ENCODE results near the gene HORMAD2. TPM values are rescaled to one million over a fixed set of nuclear protein-coding genes. Genes with fewer than 3 reads are reported as not detected.

The HORMAD2 gene
- polyA plus RNA-seq, 3 donors from 2014 or later, result not detected

- Mint-ChIP-seq H3K36me3 (no peaks in the 10 kb centered on the region), H3K27me3 (ENCODE audit: low read depth in 3 of 3) (peaks cover 0 to 4% (median 0%) of the 10 kb centered on the region in 3 donors), H3K27ac (no peak overlapping the region), H3K4me1 (no peaks in the 10 kb centered on the region), H3K4me3 (no peak overlapping the region), H3K9me3 (no peaks in the 10 kb centered on the region)
- no peak for DNase-seq
Measured at GRCh38 chr22:30170129-30170528, 89.9 kb downstream of the HORMAD2 start.

- Mint-ChIP-seq H3K36me3 (no peaks in the 10 kb centered on the region), H3K27me3 (ENCODE audit: low read depth in 3 of 3) (peaks cover 0 to 4% (median 0%) of the 10 kb centered on the region in 3 donors), H3K9me3 (no peaks in the 10 kb centered on the region), H3K27ac (no peak overlapping the region), H3K4me3 (no peak overlapping the region), H3K4me1 (no peaks in the 10 kb centered on the region)
- DNase-seq, result no peak
Measured at GRCh38 chr22:30171008-30171407, 90.7 kb downstream of the HORMAD2 start.

- Mint-ChIP-seq H3K36me3 (no peaks in the 10 kb centered on the region), H3K4me3 (no peak overlapping the region), H3K27ac (peak overlapping the region in 1 of 6 donors; percentile 57), H3K9me3 (no peaks in the 10 kb centered on the region), H3K27me3 (ENCODE audit: low read depth in 3 of 3) (peaks cover 0 to 2% (median 0%) of the 10 kb centered on the region in 3 donors), H3K4me1 (no peaks in the 10 kb centered on the region)
- no peak for DNase-seq
Measured at GRCh38 chr22:30175690-30176288, 95.5 kb downstream of the HORMAD2 start.

- H3K27me3 Mint-ChIP-seq (ENCODE audit: low read depth in 3 of 3), result peaks cover 0 to 2% (median 0%) of the 10 kb centered on the region in 3 donors
- H3K4me3 Mint-ChIP-seq, result no peak overlapping the region
- no peaks in the 10 kb centered on the region for H3K36me3 Mint-ChIP-seq
- DNase-seq, result no peak
- H3K27ac Mint-ChIP-seq, result no peak overlapping the region
- H3K4me1 Mint-ChIP-seq, result no peaks in the 10 kb centered on the region
- H3K9me3 Mint-ChIP-seq, result no peaks in the 10 kb centered on the region
Measured at GRCh38 chr22:30176431-30176830, 96.2 kb downstream of the HORMAD2 start.

- Mint-ChIP-seq H3K9me3 (no peaks in the 10 kb centered on the region), H3K36me3 (no peaks in the 10 kb centered on the region), H3K4me3 (no peak overlapping the region), H3K4me1 (no peaks in the 10 kb centered on the region), H3K27me3 (ENCODE audit: low read depth in 3 of 3) (no peaks in the 10 kb centered on the region), H3K27ac (peak overlapping the region in 3 of 6 donors; percentile 41 to 61 (median 56))
- no peak for DNase-seq
Measured at GRCh38 chr22:30178181-30179126, 98.2 kb downstream of the HORMAD2 start.

- Mint-ChIP-seq H3K27me3 (ENCODE audit: low read depth in 3 of 3) (no peaks in the 10 kb centered on the region), H3K4me3 (no peak overlapping the region), H3K4me1 (no peaks in the 10 kb centered on the region), H3K36me3 (no peaks in the 10 kb centered on the region), H3K27ac (no peak overlapping the region), H3K9me3 (no peaks in the 10 kb centered on the region)
- no peak for DNase-seq
Measured at GRCh38 chr22:30180616-30181015, 100.4 kb downstream of the HORMAD2 start.

GRCh38 chr22:30181459-30182349 lies 101.4 kb downstream of the HORMAD2 start:
- Mint-ChIP-seq H3K27ac (peak overlapping the region in 2 of 6 donors; percentile 56 to 58), H3K9me3 (no peaks in the 10 kb centered on the region), H3K4me1 (peaks cover 2 to 5% of the 10 kb centered on the region in 2 donors), H3K4me3 (no peak overlapping the region), H3K27me3 (ENCODE audit: low read depth in 3 of 3) (no peaks in the 10 kb centered on the region), H3K36me3 (no peaks in the 10 kb centered on the region)
- DNase-seq, result no peak

- Mint-ChIP-seq H3K27ac (peak overlapping the region in 1 of 6 donors; percentile 27), H3K4me3 (no peak overlapping the region), H3K4me1 (peaks cover 3 to 9% of the 10 kb centered on the region in 2 donors), H3K27me3 (ENCODE audit: low read depth in 3 of 3) (no peaks in the 10 kb centered on the region), H3K9me3 (no peaks in the 10 kb centered on the region), H3K36me3 (no peaks in the 10 kb centered on the region)
- no peak for DNase-seq
Measured at GRCh38 chr22:30182350-30182745, 102.1 kb downstream of the HORMAD2 start.

- Mint-ChIP-seq H3K9me3 (no peaks in the 10 kb centered on the region), H3K36me3 (no peaks in the 10 kb centered on the region), H3K4me1 (peaks cover 8 to 14% of the 10 kb centered on the region in 2 donors), H3K27ac (no peak overlapping the region), H3K27me3 (ENCODE audit: low read depth in 3 of 3) (no peaks in the 10 kb centered on the region), H3K4me3 (no peak overlapping the region)
- DNase-seq, result no peak
Measured at GRCh38 chr22:30182815-30183214, 102.6 kb downstream of the HORMAD2 start.

GRCh38 chr22:30183271-30183670 lies 103.0 kb downstream of the HORMAD2 start:
- Mint-ChIP-seq H3K27me3 (ENCODE audit: low read depth in 3 of 3) (no peaks in the 10 kb centered on the region), H3K27ac (no peak overlapping the region), H3K4me1 (peaks cover 8 to 16% of the 10 kb centered on the region in 2 donors), H3K36me3 (no peaks in the 10 kb centered on the region), H3K9me3 (no peaks in the 10 kb centered on the region), H3K4me3 (no peak overlapping the region)
- DNase-seq, result no peak

GRCh38 chr22:30183861-30184278 lies 103.6 kb downstream of the HORMAD2 start:
- Mint-ChIP-seq H3K9me3 (no peaks in the 10 kb centered on the region), H3K27me3 (ENCODE audit: low read depth in 3 of 3) (no peaks in the 10 kb centered on the region), H3K27ac (no peak overlapping the region), H3K36me3 (no peaks in the 10 kb centered on the region), H3K4me1 (peaks cover 8 to 16% of the 10 kb centered on the region in 2 donors), H3K4me3 (no peak overlapping the region)
- DNase-seq, result no peak

- H3K36me3 Mint-ChIP-seq, result no peaks in the 10 kb centered on the region
- H3K9me3 Mint-ChIP-seq, result no peaks in the 10 kb centered on the region
- H3K4me3 Mint-ChIP-seq, result no peak overlapping the region
- peaks cover 0 to 5% (median 0%) of the 10 kb centered on the region in 3 donors for H3K27me3 Mint-ChIP-seq (ENCODE audit: low read depth in 3 of 3)
- peak overlapping the region in 1 of 6 donors; percentile 18 for H3K27ac Mint-ChIP-seq
- peaks cover 8 to 16% of the 10 kb centered on the region in 2 donors for H3K4me1 Mint-ChIP-seq
- DNase-seq, result no peak
Measured at GRCh38 chr22:30185129-30185528, 104.9 kb downstream of the HORMAD2 start.

GRCh38 chr22:30185549-30185948 lies 105.3 kb downstream of the HORMAD2 start:
- Mint-ChIP-seq H3K27me3 (ENCODE audit: low read depth in 3 of 3) (peaks cover 0 to 5% (median 2%) of the 10 kb centered on the region in 3 donors), H3K27ac (peak overlapping the region in 1 of 6 donors; percentile 18), H3K9me3 (no peaks in the 10 kb centered on the region), H3K4me3 (no peak overlapping the region), H3K4me1 (peaks cover 8 to 20% of the 10 kb centered on the region in 2 donors), H3K36me3 (no peaks in the 10 kb centered on the region)
- DNase-seq, result no peak

Measured in immature natural killer cell (primary cell).